ENCODE measurements around the gene SEM1. TPM values are rescaled to one million over a fixed set of nuclear protein-coding genes. Genes with fewer than 3 reads are reported as not detected.

Gene SEM1
- total RNA-seq, 1 experiment from 2014 or later: 73.3 TPM

- TF ChIP-seq, protein P1, sequence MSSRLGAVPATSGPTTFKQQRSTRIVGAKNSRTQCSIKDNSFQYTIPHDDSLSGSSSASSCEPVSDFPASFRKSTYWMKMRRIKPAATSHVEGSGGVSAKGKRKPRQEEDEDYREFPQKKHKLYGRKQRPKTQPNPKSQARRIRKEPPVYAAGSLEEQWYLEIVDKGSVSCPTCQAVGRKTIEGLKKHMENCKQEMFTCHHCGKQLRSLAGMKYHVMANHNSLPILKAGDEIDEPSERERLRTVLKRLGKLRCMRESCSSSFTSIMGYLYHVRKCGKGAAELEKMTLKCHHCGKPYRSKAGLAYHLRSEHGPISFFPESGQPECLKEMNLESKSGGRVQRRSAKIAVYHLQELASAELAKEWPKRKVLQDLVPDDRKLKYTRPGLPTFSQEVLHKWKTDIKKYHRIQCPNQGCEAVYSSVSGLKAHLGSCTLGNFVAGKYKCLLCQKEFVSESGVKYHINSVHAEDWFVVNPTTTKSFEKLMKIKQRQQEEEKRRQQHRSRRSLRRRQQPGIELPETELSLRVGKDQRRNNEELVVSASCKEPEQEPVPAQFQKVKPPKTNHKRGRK (CRISPR knock-in tag; IDR thresholded peaks at IDR 0.05; ENCODE audit: borderline replicate concordance): no peak
These were observed 23.3 kb downstream of the SEM1 start (continued) for GRCh38 chr7:96686305-96686704.

DNA sequence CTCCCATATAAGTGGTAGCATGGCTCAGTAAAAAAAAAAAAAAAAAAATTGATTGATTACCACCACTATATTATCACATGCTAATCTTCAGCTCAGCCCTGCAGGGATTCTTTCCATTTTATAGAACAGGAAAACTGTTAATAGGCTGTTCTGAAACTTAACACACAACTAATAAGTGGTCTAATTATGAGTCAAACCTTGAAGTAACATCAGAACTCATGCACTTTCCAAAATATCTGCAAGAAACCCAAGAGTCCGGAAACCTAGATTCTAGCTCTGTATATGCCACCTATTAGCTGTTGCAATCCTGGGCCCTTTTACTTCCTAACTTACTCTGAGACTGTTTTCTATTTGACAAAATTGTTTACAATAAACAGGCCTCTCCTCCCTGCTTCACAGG, 23.9 kb downstream of the SEM1 start:
- TF ChIP-seq NR2C2 (CRISPR knock-in tag; IDR thresholded peaks at IDR 0.05) (no peak), ZMAT4 (CRISPR knock-in tag; IDR thresholded peaks at IDR 0.05) (no peak), ETV6 (CRISPR knock-in tag; IDR thresholded peaks at IDR 0.05) (no peak), NFATC4 (CRISPR knock-in tag; IDR thresholded peaks at IDR 0.05) (no peak), ZNF232 (CRISPR knock-in tag; IDR thresholded peaks at IDR 0.05) (no peak), MXD4 (CRISPR knock-in tag; IDR thresholded peaks at IDR 0.05; ENCODE audit: borderline replicate concordance) (no peak), ZBTB21 (CRISPR knock-in tag; IDR thresholded peaks at IDR 0.05; ENCODE audit: borderline replicate concordance) (no peak), EMX1 (CRISPR knock-in tag; IDR thresholded peaks at IDR 0.05) (no peak), GRHL2 (CRISPR knock-in tag; IDR thresholded peaks at IDR 0.05; ENCODE audit: insufficient replicate concordance, severe bottlenecking) (no peak), ZNF396 (CRISPR knock-in tag; IDR thresholded peaks at IDR 0.05; ENCODE audit: borderline replicate concordance) (no peak), ZNF281 (CRISPR knock-in tag; IDR thresholded peaks at IDR 0.05) (no peak), ZNF671 (CRISPR knock-in tag; IDR thresholded peaks at IDR 0.05) (no peak), NFYB (CRISPR knock-in tag; conservative IDR thresholded peaks at IDR 0.05; ENCODE audit: low read depth) (no peak)
- TF ChIP-seq, protein P2, sequence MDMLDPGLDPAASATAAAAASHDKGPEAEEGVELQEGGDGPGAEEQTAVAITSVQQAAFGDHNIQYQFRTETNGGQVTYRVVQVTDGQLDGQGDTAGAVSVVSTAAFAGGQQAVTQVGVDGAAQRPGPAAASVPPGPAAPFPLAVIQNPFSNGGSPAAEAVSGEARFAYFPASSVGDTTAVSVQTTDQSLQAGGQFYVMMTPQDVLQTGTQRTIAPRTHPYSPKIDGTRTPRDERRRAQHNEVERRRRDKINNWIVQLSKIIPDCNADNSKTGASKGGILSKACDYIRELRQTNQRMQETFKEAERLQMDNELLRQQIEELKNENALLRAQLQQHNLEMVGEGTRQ (CRISPR knock-in tag; IDR thresholded peaks at IDR 0.05): no peak
- TF ChIP-seq, protein P3, sequence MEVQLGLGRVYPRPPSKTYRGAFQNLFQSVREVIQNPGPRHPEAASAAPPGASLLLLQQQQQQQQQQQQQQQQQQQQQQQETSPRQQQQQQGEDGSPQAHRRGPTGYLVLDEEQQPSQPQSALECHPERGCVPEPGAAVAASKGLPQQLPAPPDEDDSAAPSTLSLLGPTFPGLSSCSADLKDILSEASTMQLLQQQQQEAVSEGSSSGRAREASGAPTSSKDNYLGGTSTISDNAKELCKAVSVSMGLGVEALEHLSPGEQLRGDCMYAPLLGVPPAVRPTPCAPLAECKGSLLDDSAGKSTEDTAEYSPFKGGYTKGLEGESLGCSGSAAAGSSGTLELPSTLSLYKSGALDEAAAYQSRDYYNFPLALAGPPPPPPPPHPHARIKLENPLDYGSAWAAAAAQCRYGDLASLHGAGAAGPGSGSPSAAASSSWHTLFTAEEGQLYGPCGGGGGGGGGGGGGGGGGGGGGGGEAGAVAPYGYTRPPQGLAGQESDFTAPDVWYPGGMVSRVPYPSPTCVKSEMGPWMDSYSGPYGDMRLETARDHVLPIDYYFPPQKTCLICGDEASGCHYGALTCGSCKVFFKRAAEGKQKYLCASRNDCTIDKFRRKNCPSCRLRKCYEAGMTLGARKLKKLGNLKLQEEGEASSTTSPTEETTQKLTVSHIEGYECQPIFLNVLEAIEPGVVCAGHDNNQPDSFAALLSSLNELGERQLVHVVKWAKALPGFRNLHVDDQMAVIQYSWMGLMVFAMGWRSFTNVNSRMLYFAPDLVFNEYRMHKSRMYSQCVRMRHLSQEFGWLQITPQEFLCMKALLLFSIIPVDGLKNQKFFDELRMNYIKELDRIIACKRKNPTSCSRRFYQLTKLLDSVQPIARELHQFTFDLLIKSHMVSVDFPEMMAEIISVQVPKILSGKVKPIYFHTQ (CRISPR knock-in tag; IDR thresholded peaks at IDR 0.05): no peak
- TF ChIP-seq, protein P4, sequence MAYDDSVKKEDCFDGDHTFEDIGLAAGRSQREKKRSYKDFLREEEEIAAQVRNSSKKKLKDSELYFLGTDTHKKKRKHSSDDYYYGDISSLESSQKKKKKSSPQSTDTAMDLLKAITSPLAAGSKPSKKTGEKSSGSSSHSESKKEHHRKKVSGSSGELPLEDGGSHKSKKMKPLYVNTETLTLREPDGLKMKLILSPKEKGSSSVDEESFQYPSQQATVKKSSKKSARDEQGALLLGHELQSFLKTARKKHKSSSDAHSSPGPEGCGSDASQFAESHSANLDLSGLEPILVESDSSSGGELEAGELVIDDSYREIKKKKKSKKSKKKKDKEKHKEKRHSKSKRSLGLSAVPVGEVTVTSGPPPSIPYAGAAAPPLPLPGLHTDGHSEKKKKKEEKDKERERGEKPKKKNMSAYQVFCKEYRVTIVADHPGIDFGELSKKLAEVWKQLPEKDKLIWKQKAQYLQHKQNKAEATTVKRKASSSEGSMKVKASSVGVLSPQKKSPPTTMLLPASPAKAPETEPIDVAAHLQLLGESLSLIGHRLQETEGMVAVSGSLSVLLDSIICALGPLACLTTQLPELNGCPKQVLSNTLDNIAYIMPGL (CRISPR knock-in tag; IDR thresholded peaks at IDR 0.05): no peak
- TF ChIP-seq, protein P5, sequence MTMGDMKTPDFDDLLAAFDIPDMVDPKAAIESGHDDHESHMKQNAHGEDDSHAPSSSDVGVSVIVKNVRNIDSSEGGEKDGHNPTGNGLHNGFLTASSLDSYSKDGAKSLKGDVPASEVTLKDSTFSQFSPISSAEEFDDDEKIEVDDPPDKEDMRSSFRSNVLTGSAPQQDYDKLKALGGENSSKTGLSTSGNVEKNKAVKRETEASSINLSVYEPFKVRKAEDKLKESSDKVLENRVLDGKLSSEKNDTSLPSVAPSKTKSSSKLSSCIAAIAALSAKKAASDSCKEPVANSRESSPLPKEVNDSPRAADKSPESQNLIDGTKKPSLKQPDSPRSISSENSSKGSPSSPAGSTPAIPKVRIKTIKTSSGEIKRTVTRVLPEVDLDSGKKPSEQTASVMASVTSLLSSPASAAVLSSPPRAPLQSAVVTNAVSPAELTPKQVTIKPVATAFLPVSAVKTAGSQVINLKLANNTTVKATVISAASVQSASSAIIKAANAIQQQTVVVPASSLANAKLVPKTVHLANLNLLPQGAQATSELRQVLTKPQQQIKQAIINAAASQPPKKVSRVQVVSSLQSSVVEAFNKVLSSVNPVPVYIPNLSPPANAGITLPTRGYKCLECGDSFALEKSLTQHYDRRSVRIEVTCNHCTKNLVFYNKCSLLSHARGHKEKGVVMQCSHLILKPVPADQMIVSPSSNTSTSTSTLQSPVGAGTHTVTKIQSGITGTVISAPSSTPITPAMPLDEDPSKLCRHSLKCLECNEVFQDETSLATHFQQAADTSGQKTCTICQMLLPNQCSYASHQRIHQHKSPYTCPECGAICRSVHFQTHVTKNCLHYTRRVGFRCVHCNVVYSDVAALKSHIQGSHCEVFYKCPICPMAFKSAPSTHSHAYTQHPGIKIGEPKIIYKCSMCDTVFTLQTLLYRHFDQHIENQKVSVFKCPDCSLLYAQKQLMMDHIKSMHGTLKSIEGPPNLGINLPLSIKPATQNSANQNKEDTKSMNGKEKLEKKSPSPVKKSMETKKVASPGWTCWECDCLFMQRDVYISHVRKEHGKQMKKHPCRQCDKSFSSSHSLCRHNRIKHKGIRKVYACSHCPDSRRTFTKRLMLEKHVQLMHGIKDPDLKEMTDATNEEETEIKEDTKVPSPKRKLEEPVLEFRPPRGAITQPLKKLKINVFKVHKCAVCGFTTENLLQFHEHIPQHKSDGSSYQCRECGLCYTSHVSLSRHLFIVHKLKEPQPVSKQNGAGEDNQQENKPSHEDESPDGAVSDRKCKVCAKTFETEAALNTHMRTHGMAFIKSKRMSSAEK (CRISPR knock-in tag; IDR thresholded peaks at IDR 0.05; ENCODE audit: borderline replicate concordance): no peak
- CTCF ChIA-PET: no interaction called here
- Mint-ChIP-seq H3K27me3 (ENCODE audit: low read depth) (no peaks in the 10 kb centered on the region), H3K27ac (no peak overlapping the region), H3K9me3 (peaks cover 21% of the 10 kb centered on the region), H3K36me3 (peaks cover 36% of the 10 kb centered on the region), H3K4me1 (no peaks in the 10 kb centered on the region), H3K4me3 (no peak overlapping the region)
- ATAC-seq: no peak
- POLR2A ChIA-PET: no interaction called here
- DNase-seq (ENCODE audit: low spot score): no peak

All from WTC11 (cell line).